ENCODE measurements around the gene ELAC1.
"Not testable (repeated sequence)": the region's sequence is repeated elsewhere in the genome, so short reads cannot be mapped to it uniquely, and the experiment has no call there.

Gene ELAC1

DNA sequence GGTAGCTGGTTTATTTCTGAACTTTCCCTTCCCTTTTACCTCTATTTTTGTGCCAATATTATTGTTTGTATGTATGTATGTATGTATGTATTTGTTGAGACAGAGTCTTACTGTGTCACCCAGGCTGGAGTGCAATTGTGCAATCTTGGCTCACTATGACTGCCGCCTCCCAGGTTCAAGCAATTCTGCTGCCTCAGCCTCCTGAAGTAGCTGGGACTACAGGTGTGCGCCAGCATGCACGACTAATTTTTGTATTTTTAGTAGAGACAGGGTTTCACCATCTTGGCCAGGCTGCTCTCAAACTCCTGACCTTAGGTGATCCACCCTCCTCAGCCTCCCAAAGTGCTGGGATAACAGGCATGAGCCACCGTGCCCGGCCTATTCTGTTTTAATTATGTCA is 4.6 kb downstream of the ELAC1 start:
- not testable (repeated sequence) for DNase-seq

DNA sequence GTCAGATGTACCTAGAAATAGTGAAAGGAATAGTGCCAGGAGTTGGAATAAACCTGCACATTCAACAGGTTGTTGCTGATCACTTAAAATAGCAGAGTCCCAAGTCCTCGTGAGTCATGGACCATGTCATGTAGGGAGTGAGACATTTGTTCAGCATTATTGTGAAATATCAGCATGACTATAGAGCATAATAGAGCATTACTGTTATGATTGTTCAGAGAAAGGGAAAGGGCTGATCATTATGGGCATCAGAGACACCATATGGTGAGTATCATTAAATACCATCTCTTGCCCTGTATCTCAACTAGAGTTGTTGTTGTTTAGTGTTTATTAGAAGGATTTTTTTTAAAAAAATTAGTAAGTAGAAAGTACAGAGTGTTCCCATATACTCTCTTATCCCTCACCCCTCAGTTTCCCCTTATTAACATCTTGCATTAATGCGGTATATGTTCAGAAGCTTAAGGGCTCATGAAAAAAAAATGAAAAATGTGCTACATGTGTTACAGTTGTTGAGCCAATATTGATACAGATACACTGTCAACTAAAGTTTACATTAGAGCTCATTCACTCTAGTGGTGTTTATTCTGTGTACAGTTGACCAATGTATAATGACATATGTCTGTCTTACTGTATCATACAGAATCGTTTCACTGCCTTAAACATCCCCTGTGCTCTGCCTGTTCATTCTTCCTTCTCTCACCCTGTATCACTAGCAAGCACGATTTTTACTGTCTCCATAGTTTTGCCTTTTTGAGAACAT is 5.7 kb downstream of the ELAC1 start:
- DNase-seq, result no peak

- DNase-seq, result no peak
Measured at GRCh38 chr18:50977037-50977760, 9.4 kb downstream of the ELAC1 start.

GRCh38 chr18:50981381-50981780 is 13.5 kb downstream of the ELAC1 start:
- DNase-seq, result no peak

DNA sequence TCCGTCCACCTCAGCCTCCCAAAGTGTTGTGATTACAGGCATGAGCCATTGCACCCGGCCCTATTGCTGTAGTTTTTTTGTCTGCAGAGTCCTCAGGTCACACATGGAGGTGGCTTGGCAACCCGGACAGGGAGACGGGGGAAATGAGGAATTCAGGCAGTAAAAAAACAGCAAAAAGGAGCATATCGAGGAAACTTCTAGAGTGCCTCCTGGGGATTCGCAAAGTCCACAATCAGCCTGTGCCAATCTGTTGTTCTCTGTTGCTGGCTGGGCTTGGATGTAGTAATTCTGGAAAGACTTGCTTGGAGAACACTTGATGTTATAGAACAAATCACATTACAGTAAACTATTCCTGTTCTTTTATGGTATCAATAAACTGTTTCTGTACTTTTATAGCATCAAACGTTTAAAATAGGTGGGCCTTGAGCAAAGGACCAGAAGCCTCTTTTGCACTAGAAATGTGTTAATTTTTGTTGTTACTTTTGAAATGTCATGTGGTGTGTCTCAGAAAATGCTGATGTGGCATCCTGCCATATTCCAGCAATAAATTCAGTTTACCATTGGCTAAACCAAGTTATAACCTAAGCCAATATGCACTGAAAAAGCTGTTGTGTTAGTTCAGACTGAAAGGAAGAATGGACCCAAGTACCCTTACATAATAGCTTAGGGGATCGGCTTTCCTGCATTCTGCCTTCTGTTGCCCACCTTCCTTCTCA is 14.4 kb downstream of the ELAC1 start:
- DNase-seq, result no peak

- DNase-seq, result no peak
Measured at GRCh38 chr18:50982802-50983179, 15.0 kb downstream of the ELAC1 start.

DNA sequence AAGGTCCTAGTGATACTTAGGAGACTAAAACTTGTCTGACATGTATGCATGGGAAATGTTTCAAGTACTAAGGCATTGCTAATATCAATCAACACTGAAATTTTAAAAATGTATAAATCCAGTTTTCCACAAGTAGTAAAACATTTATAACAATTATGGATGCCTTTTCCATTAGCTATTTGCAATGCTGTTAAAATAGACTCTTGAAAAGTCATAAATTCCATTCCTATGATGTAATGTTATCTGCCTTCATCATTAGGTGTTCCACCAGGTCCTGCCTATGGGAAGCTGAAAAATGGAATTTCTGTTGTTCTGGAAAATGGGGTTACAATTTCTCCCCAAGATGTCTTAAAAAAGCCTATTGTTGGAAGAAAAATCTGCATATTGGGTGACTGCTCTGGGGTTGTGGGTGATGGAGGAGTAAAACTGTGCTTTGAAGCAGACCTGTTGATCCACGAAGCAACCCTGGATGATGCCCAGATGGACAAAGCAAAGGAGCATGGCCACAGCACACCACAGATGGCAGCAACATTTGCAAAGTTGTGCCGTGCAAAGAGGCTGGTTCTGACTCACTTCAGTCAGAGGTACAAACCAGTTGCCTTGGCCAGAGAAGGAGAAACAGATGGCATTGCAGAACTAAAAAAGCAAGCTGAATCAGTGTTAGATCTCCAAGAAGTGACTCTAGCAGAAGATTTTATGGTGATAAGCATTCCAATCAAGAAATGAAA is 18.7 kb downstream of the ELAC1 start:
- peak in 1 of 51 donors; percentile 27 for DNase-seq

GRCh38 chr18:50987261-50987660 is 19.4 kb downstream of the ELAC1 start:
- DNase-seq, result no peak

DNA sequence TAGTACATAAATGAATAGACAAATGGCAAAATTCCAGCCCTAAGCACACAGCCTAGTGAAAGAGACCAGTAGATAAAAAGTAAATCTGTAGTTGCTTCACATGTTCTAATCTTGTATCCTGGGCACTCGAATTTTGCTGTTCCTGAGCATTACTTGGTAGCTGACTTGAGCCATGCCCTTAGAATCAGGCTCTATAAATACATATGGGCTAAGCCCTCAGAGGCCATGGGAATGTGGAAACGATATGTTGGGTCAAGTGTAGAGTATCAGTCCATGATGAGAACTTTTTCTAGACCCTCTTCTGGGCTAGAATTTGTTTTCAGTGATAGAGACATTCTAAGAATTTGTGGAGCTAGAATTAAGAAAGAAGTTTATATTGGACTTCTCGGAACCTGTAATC is 21.9 kb downstream of the ELAC1 start:
- DNase-seq, result no peak

DNA sequence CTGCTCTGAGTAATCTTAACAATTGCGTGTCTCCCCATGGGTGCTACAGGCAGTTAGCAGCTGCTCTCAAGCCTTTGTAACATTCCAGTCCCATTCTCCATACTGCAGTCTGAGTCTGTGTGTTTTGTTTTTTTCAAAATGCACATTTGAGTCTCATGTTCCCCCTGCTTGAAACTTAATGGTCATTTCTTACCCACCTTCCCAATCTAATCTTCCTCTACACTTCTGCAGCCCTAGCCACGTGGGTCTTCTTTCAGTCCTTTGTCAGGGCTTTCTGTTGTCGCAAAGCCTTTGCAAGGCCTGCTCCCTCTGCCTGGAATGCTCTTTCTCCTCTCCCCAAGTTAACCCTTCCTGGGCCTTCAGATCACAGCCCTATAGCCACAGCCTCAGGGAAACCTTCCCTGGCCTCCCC is 24.5 kb downstream of the ELAC1 start:
- DNase-seq, result no peak

DNA sequence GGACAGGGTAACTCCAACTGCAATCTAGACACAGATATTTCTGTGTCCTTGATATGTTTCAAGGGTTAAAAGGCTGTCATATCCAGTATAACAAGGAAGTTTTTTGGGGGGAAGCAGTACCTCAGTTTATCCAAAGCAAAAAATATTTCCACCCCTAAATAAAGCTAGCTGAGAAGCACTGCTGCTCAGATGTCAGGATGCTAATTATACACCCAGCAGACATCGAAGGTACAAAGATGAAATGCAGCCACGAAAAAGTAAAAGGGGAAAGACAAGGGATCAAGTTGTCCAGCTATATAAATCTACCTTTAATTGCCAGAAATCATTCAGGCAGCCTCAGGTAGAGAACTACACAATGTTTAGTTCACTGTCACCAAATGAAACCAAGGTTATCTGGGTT is 26.2 kb downstream of the ELAC1 start:
- DNase-seq, result no peak

- not testable (repeated sequence) for DNase-seq
Measured at GRCh38 chr18:51003174-51003573, 35.3 kb downstream of the ELAC1 start.

DNA sequence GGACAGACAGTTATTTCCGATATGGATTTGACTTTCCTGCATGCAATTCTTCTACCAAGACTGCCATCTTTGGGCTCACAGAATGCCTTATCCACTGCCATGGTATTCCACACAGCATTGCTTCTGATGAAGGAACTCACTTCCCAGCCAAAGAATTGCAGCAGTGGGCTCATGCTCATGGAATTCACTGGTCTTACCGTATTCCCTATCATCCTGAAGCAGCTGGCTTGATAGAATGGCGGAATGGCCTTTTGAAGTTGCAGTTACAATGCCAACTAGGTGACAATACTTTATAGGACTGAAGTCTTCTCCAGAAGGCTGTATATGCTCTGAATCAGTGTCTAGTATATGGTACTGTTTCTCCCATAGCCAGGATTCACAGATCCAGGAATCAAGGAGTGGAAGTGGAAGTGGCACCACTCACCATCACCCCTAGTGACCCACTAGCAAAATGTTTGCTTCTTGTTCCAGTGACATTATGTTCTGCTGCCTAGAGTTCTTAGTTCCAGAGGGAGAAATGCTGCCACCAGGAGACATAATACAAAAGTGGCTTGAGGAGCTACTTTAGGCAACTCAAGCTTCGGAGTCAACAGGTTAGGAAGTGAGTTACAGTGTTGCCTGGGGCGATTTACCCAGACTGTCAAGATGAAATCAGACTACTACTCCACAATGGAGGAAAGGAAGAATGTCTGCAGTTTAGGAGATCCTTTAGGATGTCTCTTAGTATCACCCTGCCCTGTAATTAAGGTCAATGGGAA is 38.4 kb downstream of the ELAC1 start:
- DNase-seq, result no peak

DNA sequence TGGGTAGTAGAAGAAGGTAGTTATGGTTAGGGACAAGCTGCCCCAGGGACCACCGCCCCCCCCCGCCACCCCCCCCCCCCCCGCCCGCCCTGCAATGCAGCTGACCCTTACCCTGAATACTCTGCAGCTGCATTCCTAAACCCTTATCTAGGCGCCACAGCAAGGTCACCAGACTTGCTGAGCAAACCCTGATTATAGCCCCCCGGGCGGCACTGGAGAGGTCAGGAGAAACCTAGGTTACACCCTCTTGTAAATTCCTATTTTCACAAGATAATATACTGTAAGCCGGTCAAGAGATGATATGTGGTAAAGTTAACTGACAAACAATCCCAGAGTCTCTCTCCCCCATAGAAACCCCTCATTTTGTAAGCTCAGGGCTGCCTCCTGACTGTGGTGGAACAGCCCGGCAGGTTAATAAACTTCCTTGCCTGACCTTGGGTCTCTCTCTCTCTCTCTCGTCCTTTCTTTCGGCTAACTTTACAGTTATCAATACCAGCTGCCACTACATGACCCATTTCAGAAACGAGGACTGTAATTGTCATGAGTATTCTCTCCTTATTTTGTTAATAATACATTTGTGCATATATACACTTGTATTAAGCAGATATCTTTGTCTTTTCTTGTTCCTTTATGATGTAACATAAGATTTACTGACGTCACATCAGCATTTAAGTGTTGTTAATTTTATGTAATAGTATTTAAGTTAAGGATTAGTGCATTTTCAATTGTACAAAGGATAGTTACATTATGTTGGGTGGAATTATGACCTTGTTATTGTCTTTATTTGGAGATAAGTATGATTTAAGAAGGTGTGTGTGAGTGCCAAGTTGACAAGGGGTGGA is 39.3 kb downstream of the ELAC1 start:
- DNase-seq, result no peak

GRCh38 chr18:51007790-51008139 is 39.9 kb downstream of the ELAC1 start:
- no peak for DNase-seq

DNA sequence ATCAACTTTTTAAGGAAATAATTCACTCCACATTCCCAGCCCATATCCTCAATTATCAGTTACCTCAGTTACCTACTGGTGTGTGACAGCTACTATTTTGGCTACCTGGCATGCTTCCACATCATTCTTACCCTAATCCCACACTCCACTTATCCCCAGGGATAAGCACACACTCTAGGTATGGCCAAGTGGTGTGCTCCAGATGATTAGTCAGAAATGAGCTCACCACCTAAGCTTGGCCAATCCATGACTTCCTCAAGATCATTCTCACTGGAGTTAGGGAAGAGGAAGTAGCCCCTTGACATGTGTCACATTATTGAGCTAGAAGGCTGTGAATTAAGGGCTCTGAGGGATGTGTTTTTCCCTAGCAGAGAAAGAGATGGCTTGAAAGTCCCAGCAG is 41.2 kb downstream of the ELAC1 start:
- no peak for DNase-seq

- no peak for DNase-seq
Measured at GRCh38 chr18:51010218-51010617, 42.4 kb downstream of the ELAC1 start.

DNA sequence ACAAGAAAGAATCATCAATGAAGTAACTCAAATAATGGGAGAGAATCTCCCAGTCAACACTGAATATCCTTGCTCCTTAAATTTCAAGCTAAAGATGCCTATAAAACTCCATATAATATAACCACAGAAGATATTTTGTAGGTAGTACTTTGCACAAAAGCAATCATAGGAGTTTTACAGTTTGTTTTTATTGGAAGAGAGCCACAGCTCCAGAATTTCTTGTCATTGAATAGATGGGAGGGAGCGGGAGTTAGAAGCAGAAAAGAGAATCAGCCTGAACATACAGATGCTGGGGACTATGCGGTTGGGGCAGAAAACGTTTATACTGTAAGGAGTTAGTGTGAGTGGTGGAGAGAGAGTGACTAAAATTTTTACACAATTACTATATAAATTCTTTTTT is 43.9 kb downstream of the ELAC1 start:
- DNase-seq, result no peak

- no peak for DNase-seq
Measured at GRCh38 chr18:51012441-51012840, 44.6 kb downstream of the ELAC1 start.

GRCh38 chr18:51013259-51013658 is 45.4 kb downstream of the ELAC1 start:
- DNase-seq, result no peak
